Chondrocyte (in vitro differentiated cells): Measurements from ENCODE around the gene LRRC8A. TPM values are rescaled to one million over a fixed set of nuclear protein-coding genes. Genes with fewer than 3 reads are reported as not detected.
A peak's percentile ranks its signal among the peaks of the same experiment; 100 is the strongest.

Source experiments
- DNase-seq: peaks from one replicate; pipeline ENCODE4 v3.0.0; 2021; ENCODE audit warnings: mixed read lengths, low spot score
- H3K27ac Mint-ChIP-seq: one replicate; pipeline ENCODE4 v1.8.0; 2021; ENCODE audit warnings: mild to moderate bottlenecking, moderate library complexity, mixed read lengths; ENCODE audit not compliant: unreplicated experiment
- H3K27me3 Mint-ChIP-seq: 2 replicates; pipeline ENCODE4 v1.8.0; 2021; ENCODE audit warnings: low read depth, mixed read lengths
- H3K36me3 Mint-ChIP-seq: 2 replicates; pipeline ENCODE4 v1.8.0; 2021; ENCODE audit warnings: low read depth, mixed read lengths
- H3K4me1 Mint-ChIP-seq: 2 replicates; pipeline ENCODE4 v1.8.0; 2021; ENCODE audit warnings: low read depth, mild to moderate bottlenecking, mixed read lengths
- H3K4me3 Mint-ChIP-seq: one replicate; pipeline ENCODE4 v1.8.0; 2021; ENCODE audit warnings: mild to moderate bottlenecking, moderate library complexity, mixed read lengths; ENCODE audit not compliant: unreplicated experiment
- H3K9me3 Mint-ChIP-seq: 2 replicates; pipeline ENCODE4 v1.8.0; 2021; ENCODE audit warnings: low read depth, mixed read lengths
- CTCF ChIP-seq: fragments of 200-600 bp; sonication (generic); IDR thresholded peaks from 2 replicates; pipeline ENCODE4 v1.5.0; 2021; ENCODE audit warnings: antibody characterized with exemption, mild to moderate bottlenecking, moderate library complexity
- total RNA-seq: library from RNA; stranded (reverse); gene quantifications from 3 replicates; pipeline ENCODE4 v1.2.1, GENCODE V29; 2021

The LRRC8A gene
- total RNA-seq, 1 donor from 2014 or later = 55.0 TPM

- H3K27me3 Mint-ChIP-seq = no peaks in the 10 kb centered on the region
- H3K9me3 Mint-ChIP-seq = no peaks in the 10 kb centered on the region
- peaks cover 10% of the 10 kb centered on the region for H3K36me3 Mint-ChIP-seq
- H3K27ac Mint-ChIP-seq = peak overlapping the region; percentile 88
- no peak for TF ChIP-seq CTCF
- no peak overlapping the region for H3K4me3 Mint-ChIP-seq
- no peak for DNase-seq
- peaks cover 36% of the 10 kb centered on the region for H3K4me1 Mint-ChIP-seq
Observed at GRCh38 chr9:128902351-128903078, 20.6 kb downstream of the LRRC8A start.

- H3K27ac Mint-ChIP-seq = peak overlapping the region; percentile 88
- H3K4me3 Mint-ChIP-seq = no peak overlapping the region
- H3K4me1 Mint-ChIP-seq = peaks cover 36% of the 10 kb centered on the region
- TF ChIP-seq CTCF = no peak
- DNase-seq = no peak
- no peaks in the 10 kb centered on the region for H3K9me3 Mint-ChIP-seq
- peaks cover 15% of the 10 kb centered on the region for H3K36me3 Mint-ChIP-seq
- no peaks in the 10 kb centered on the region for H3K27me3 Mint-ChIP-seq
Observed at GRCh38 chr9:128903079-128903461, 21.1 kb downstream of the LRRC8A start.

- Mint-ChIP-seq H3K36me3 (peaks cover 21% of the 10 kb centered on the region), H3K4me3 (no peak overlapping the region), H3K27me3 (no peaks in the 10 kb centered on the region), H3K27ac (peak overlapping the region; percentile 88), H3K4me1 (peaks cover 34% of the 10 kb centered on the region), H3K9me3 (no peaks in the 10 kb centered on the region)
- TF ChIP-seq CTCF = no peak
- DNase-seq = no peak
Observed at GRCh38 chr9:128903871-128904620, 22.1 kb downstream of the LRRC8A start.

- peaks cover 27% of the 10 kb centered on the region for H3K4me1 Mint-ChIP-seq
- H3K9me3 Mint-ChIP-seq = no peaks in the 10 kb centered on the region
- H3K4me3 Mint-ChIP-seq = no peak overlapping the region
- no peak for DNase-seq
- H3K27ac Mint-ChIP-seq = no peak overlapping the region
- TF ChIP-seq CTCF = no peak
- peaks cover 29% of the 10 kb centered on the region for H3K36me3 Mint-ChIP-seq
- no peaks in the 10 kb centered on the region for H3K27me3 Mint-ChIP-seq
Observed at GRCh38 chr9:128905964-128906363, 24.0 kb downstream of the LRRC8A start.

GRCh38 chr9:128906741-128907140, 24.8 kb downstream of the LRRC8A start:
- DNase-seq = no peak
- Mint-ChIP-seq H3K4me3 (no peak overlapping the region), H3K9me3 (no peaks in the 10 kb centered on the region), H3K27me3 (no peaks in the 10 kb centered on the region), H3K36me3 (peaks cover 29% of the 10 kb centered on the region), H3K4me1 (peaks cover 35% of the 10 kb centered on the region), H3K27ac (peak overlapping the region; percentile 69)
- TF ChIP-seq CTCF = no peak
